MM.1S (cell line): ENCODE measurements around the gene GSG1L2.

ENCODE experiments used
- CTCF ChIP-seq: fragments of 300-600 bp; sonication (generic); IDR thresholded peaks from 2 replicates; pipeline ENCODE4 v1.5.1; 2016; ENCODE audit warnings: antibody characterized with exemption, low read length, mixed read lengths
- EZH2 ChIP-seq: fragments of 300-600 bp; sonication (generic); optimal IDR thresholded peaks from 2 replicates; pipeline ENCODE3; 2017; ENCODE audit warnings: low read depth, mild to moderate bottlenecking, antibody characterized with exemption, low read length, mixed read lengths
- EZH2phosphoT487 ChIP-seq: fragments of 300-600 bp; sonication (generic); IDR thresholded peaks from 2 replicates; pipeline ENCODE4 v1.6.1; 2018; ENCODE audit warnings: antibody characterized with exemption, low read length

GRCh38 chr17:9824797-9825338 is 3.0 kb upstream of the GSG1L2 start:
- TF ChIP-seq EZH2phosphoT487 (no peak), CTCF (no peak), EZH2 (no peak)
